H1 (cell line): ENCODE results near the gene POLR2J. TPM values are rescaled to one million over a fixed set of nuclear protein-coding genes. Genes with fewer than 3 reads are reported as not detected.

Source experiments
- CTCF ChIA-PET: fragments of 300-600 bp; sonication (Branson Sonifier 250); formaldehyde crosslinking; loops from one replicate; lab custom pipeline; 2021; ENCODE audit not compliant: partially characterized antibody; lab: Charles Lee
- POLR2A ChIA-PET: fragments of 300-600 bp; sonication (Branson Sonifier 250); formaldehyde crosslinking; loops from one replicate; lab custom pipeline; 2021; ENCODE audit warnings: inconsistent platforms; ENCODE audit not compliant: partially characterized antibody; lab: Charles Lee
- DNase-seq, 2 experiments: peaks; one replicate each; pipeline versions ENCODE4 v3.0.0 to v3.0.0-alpha.2; 2010 to 2022; ENCODE audit warnings: low spot score in 2 of 2, low read depth in 1 of 2, mixed read lengths in 1 of 2
- FAIRE-seq: peaks from 2 replicates; lab custom pipeline; 2011; peaks lifted over from hg19 to GRCh38; lab: Jason Lieb, UNC
- H2AFZ ChIP-seq: 2 replicates; pipeline ENCODE4 v1.8.1; 2012; ENCODE audit warnings: low read length, inconsistent platforms
- H2AK5ac ChIP-seq: 2 replicates; pipeline ENCODE4 v1.6.1; 2013; ENCODE audit warnings: low read depth, low read length
- H2BK120ac ChIP-seq: replicated peaks from 2 replicates; pipeline ENCODE3; 2013; ENCODE audit warnings: low read depth, low read length, inconsistent platforms
- H2BK12ac ChIP-seq: 2 replicates; pipeline ENCODE4 v1.6.1; 2013; ENCODE audit warnings: low read depth, low read length
- H2BK15ac ChIP-seq: 2 replicates; pipeline ENCODE4 v1.6.1; 2013; ENCODE audit warnings: low read length
- H2BK20ac ChIP-seq: 2 replicates; pipeline ENCODE4 v1.6.1; 2013; ENCODE audit warnings: low read length
- H2BK5ac ChIP-seq: 2 replicates; pipeline ENCODE4 v1.6.1; 2013; ENCODE audit warnings: low read depth, low read length
- H3K14ac ChIP-seq: 2 replicates; pipeline ENCODE4 v1.6.1; 2013; ENCODE audit warnings: inconsistent platforms; ENCODE audit not compliant: insufficient read length
- H3K18ac ChIP-seq: 2 replicates; pipeline ENCODE4 v1.6.1; 2013; ENCODE audit warnings: low read length; ENCODE audit errors: extremely low read depth
- H3K23ac ChIP-seq: 2 replicates; pipeline ENCODE4 v1.6.1; 2013; ENCODE audit warnings: inconsistent platforms; ENCODE audit not compliant: insufficient read length
- H3K23me2 ChIP-seq: 2 replicates; pipeline ENCODE4 v1.6.1; 2013; ENCODE audit warnings: low read depth, low read length
- H3K27ac ChIP-seq: 2 replicates; pipeline ENCODE4 v1.6.1; 2011; ENCODE audit warnings: low read depth, low read length, inconsistent platforms
- H3K27me3 ChIP-seq, 4 experiments: replicated peaks in 1 of 4; 1 replicate in 1 of 4; 2 replicates in 3 of 4; pipeline versions ENCODE4 v1.6.1 to v1.8.1; 2011 to 2013; ENCODE audit warnings: low read length in 3 of 4, mild to moderate bottlenecking in 3 of 4, inconsistent platforms in 2 of 4, mixed read lengths in 2 of 4, moderate library complexity in 1 of 4; ENCODE audit not compliant: control insufficient read depth in 3 of 4, insufficient read depth in 3 of 4; ENCODE audit errors: extremely low read depth in 1 of 4
- H3K36me3 ChIP-seq, 4 experiments: 2 replicates each; pipeline versions ENCODE4 v1.6.1 to v1.8.1; 2011 to 2013; ENCODE audit warnings: mild to moderate bottlenecking in 4 of 4, low read length in 3 of 4, moderate library complexity in 2 of 4, control low read depth in 1 of 4, inconsistent platforms in 1 of 4; ENCODE audit not compliant: insufficient read depth in 4 of 4, control insufficient read depth in 2 of 4
- H3K4ac ChIP-seq: replicated peaks from 2 replicates; pipeline ENCODE3; 2013; ENCODE audit warnings: low read length, low read depth, mixed read lengths, inconsistent platforms; ENCODE audit not compliant: insufficient read length
- H3K4me1 ChIP-seq, 4 experiments: replicated peaks in 1 of 4; 1 replicate in 1 of 4; 2 replicates in 3 of 4; pipeline versions ENCODE4 v1.6.1 to v1.8.1; 2011 to 2013; ENCODE audit warnings: low read length in 3 of 4, inconsistent platforms in 2 of 4, mixed read lengths in 1 of 4; ENCODE audit not compliant: insufficient read depth in 4 of 4, control insufficient read depth in 3 of 4
- H3K4me2 ChIP-seq, 2 experiments: 2 replicates each; pipeline versions ENCODE4 v1.6.1 to v1.8.1; 2011 to 2013; ENCODE audit warnings: low read depth in 2 of 2, low read length in 2 of 2, control low read depth in 1 of 2, inconsistent platforms in 1 of 2, mild to moderate bottlenecking in 1 of 2; ENCODE audit not compliant: insufficient read depth in 1 of 2
- H3K4me3 ChIP-seq, 4 experiments: fragments of 200-600, 300-600 bp in 1 of 4; sonication (generic), shearing (Covaris generic), sonication (Bioruptor Twin) in 1 of 4; 2 replicates each; pipeline versions ENCODE4 v1.5.1 to v1.8.1; 2011 to 2016; ENCODE audit warnings: low read length in 4 of 4, low read depth in 3 of 4, control low read depth in 2 of 4, inconsistent platforms in 2 of 4, mild to moderate bottlenecking in 2 of 4, mixed read lengths in 1 of 4, moderate library complexity in 1 of 4; ENCODE audit not compliant: insufficient read depth in 2 of 4; ENCODE audit errors: extremely low read depth in 1 of 4
- H3K56ac ChIP-seq: replicated peaks from 2 replicates; pipeline ENCODE3; 2013; ENCODE audit warnings: low read depth, mild to moderate bottlenecking, mixed read lengths, low read length, inconsistent platforms; ENCODE audit not compliant: insufficient read length
- H3K79me1 ChIP-seq: 2 replicates; pipeline ENCODE4 v1.6.1; 2013; ENCODE audit warnings: low read depth, low read length, control low read depth
- H3K79me2 ChIP-seq, 2 experiments: 2 replicates each; pipeline versions ENCODE4 v1.6.1 to v1.8.1; 2012 to 2013; ENCODE audit warnings: low read length in 2 of 2, mild to moderate bottlenecking in 2 of 2, inconsistent platforms in 1 of 2; ENCODE audit not compliant: insufficient read depth in 2 of 2, control insufficient read depth in 1 of 2
- H3K9ac ChIP-seq, 4 experiments: replicated peaks in 1 of 4; 1 replicate in 1 of 4; 2 replicates in 3 of 4; pipeline versions ENCODE4 v1.6.1 to v1.8.1; 2011 to 2013; ENCODE audit warnings: low read depth in 3 of 4, low read length in 3 of 4, control low read depth in 2 of 4, mild to moderate bottlenecking in 2 of 4, moderate library complexity in 2 of 4, inconsistent platforms in 1 of 4; ENCODE audit errors: extremely low read depth in 1 of 4
- H3K9me3 ChIP-seq, 2 experiments: 2 replicates each; pipeline versions ENCODE4 v1.6.1 to v1.8.1; 2012 to 2013; ENCODE audit warnings: mild to moderate bottlenecking in 2 of 2, moderate library complexity in 2 of 2, control low read depth in 1 of 2, inconsistent platforms in 1 of 2, low read depth in 1 of 2, low read length in 1 of 2, mixed read lengths in 1 of 2; ENCODE audit not compliant: insufficient read depth in 2 of 2
- H4K20me1 ChIP-seq, 2 experiments: replicated peaks in 1 of 2; 2 replicates each; pipeline versions ENCODE3 to v1.8.1; 2011 to 2013; ENCODE audit warnings: inconsistent platforms in 2 of 2, low read length in 2 of 2, mild to moderate bottlenecking in 1 of 2; ENCODE audit not compliant: insufficient read depth in 2 of 2, control insufficient read depth in 1 of 2
- H4K5ac ChIP-seq: 2 replicates; pipeline ENCODE4 v1.6.1; 2013; ENCODE audit warnings: low read length, low read depth, mixed read lengths, inconsistent platforms; ENCODE audit not compliant: insufficient read length
- H4K8ac ChIP-seq: 2 replicates; pipeline ENCODE4 v1.8.0; 2013; ENCODE audit warnings: mild to moderate bottlenecking, moderate library complexity, low read length, inconsistent platforms; ENCODE audit not compliant: insufficient read depth; ENCODE audit errors: extremely low read depth
- H4K91ac ChIP-seq: replicated peaks from 2 replicates; pipeline ENCODE3; 2013; ENCODE audit warnings: low read length, mixed read lengths, inconsistent platforms; ENCODE audit not compliant: insufficient read length
- E2F6 ChIP-seq: IDR thresholded peaks from 2 replicates; pipeline ENCODE4 v1.6.1; 2012; ENCODE audit warnings: inconsistent platforms
- EZH2 ChIP-seq: fragments of 200-600 bp; sonication (generic); IDR thresholded peaks from 2 replicates; pipeline ENCODE4 v1.7.1; 2012; ENCODE audit warnings: low read depth, mild to moderate bottlenecking, moderate library complexity, low read length, inconsistent platforms; ENCODE audit not compliant: severe bottlenecking
- GABPA ChIP-seq: IDR thresholded peaks from 2 replicates; pipeline ENCODE4 v1.6.1; 2011; ENCODE audit warnings: mild to moderate bottlenecking, low read length, moderate library complexity, borderline replicate concordance; ENCODE audit not compliant: insufficient read depth
- JUN ChIP-seq: IDR thresholded peaks from 2 replicates; pipeline ENCODE4 v1.6.1; 2011; ENCODE audit warnings: low read depth, mild to moderate bottlenecking, improper control_type of control experiment, low read length
- MAFK ChIP-seq: IDR thresholded peaks from 2 replicates; pipeline ENCODE4 v1.6.1; 2012; ENCODE audit warnings: low read depth, mild to moderate bottlenecking, improper control_type of control experiment, low read length
- POU5F1 ChIP-seq: IDR thresholded peaks from 2 replicates; pipeline ENCODE4 v1.6.1; 2011; ENCODE audit warnings: low read depth, mild to moderate bottlenecking, low read length, moderate library complexity
- SIRT6 ChIP-seq: IDR thresholded peaks from one replicate; pipeline ENCODE4 v1.7.1; 2012; ENCODE audit warnings: low read length, inconsistent platforms
- SIX5 ChIP-seq: IDR thresholded peaks from 2 replicates; pipeline ENCODE4 v1.6.1; 2011; ENCODE audit warnings: mild to moderate bottlenecking, low read depth, low read length
- TEAD4 ChIP-seq: IDR thresholded peaks from 2 replicates; pipeline ENCODE4 v1.6.1; 2012; ENCODE audit warnings: low read depth, low read length, inconsistent platforms, mixed read lengths
- USF2 ChIP-seq: IDR thresholded peaks from 2 replicates; pipeline ENCODE4 v1.6.1; 2011; ENCODE audit warnings: low read length, improper control_type of control experiment
- YY1 ChIP-seq: IDR thresholded peaks from 2 replicates; pipeline ENCODE4 v1.6.1; 2011; ENCODE audit warnings: low read depth, mild to moderate bottlenecking, low read length
- WGBS, 2 experiments: shearing (Covaris generic) in 1 of 2; methylation state at CpG; one replicate each; pipeline versions ENCODE4 v1.1.6 to v1.1.7; 2013 to 2015; ENCODE audit warnings: low lambda C conversion rate in 2 of 2, mixed read lengths in 2 of 2, inconsistent platforms in 1 of 2, low coverage in 1 of 2, missing lambda C conversion rate in 1 of 2; ENCODE audit not compliant: insufficient replicate concordance in 2 of 2, insufficient coverage in 1 of 2, insufficient read length in 1 of 2; ENCODE audit errors: extremely low coverage in 1 of 2, missing lambda C conversion rate in 1 of 2; 5-methylcytosine and 5-hydroxymethylcytosine counted together
- polyA plus RNA-seq, 7 experiments: library from polyadenylated mRNA; depleted of rRNA in 3 of 7; stranded (reverse) in 5 of 7; unstranded in 2 of 7; fragments of >200 nt in 5 of 7; fragments of 200-250 nt in 2 of 7; gene quantifications; 1 replicate in 5 of 7; 2 replicates in 1 of 7; 4 replicates in 1 of 7; pipeline versions ENCODE4 v1.2.1 to v1.2.3, GENCODE V29; 2011 to 2013; ENCODE audit warnings: missing spikeins in 2 of 7, mixed read lengths in 2 of 7
- total RNA-seq: library from RNA; stranded (reverse); fragmentation: NEBNext Ultra II Directional; extraction: Animal tissue kit (Norgen Biotek cat#: 25700); gene quantifications from 2 replicates; pipeline ENCODE4 v1.2.1, GENCODE V29; 2021

Gene POLR2J
- total and polyA plus RNA-seq, 2 of the 8 experiments (the other 6 are each of a cell fraction or from before 2014, with no cell fraction given), result 54.1 to 113 TPM

- no peak overlapping the region for H2BK5ac ChIP-seq
- no peak overlapping the region for H3K23ac ChIP-seq
- no peak overlapping the region for H2BK120ac ChIP-seq
- no peaks in the 10 kb centered on the region; the same call in 1 of the 2 replicates for H3K23me2 ChIP-seq
- H3K4me1 ChIP-seq, result peaks cover 0 to 3% (median 0%) of the 10 kb centered on the region in 4 experiments; a peak in 2 of 7 replicates
- H3K36me3 ChIP-seq, result peaks cover 7 to 22% (median 17%) of the 10 kb centered on the region in 4 experiments; a peak in 5 of 8 replicates
- H3K4ac ChIP-seq, result no peak overlapping the region
- H3K4me3 ChIP-seq, result no peak overlapping the region
- H2AFZ ChIP-seq, result no peak overlapping the region
- H2BK12ac ChIP-seq, result no peak overlapping the region
- DNase-seq (no peak), FAIRE-seq (no peak)
- no peak overlapping the region for H3K18ac ChIP-seq
- no peaks in the 10 kb centered on the region for H3K79me1 ChIP-seq
- no peak overlapping the region for H2AK5ac ChIP-seq
- no peak overlapping the region for H3K14ac ChIP-seq
- H3K79me2 ChIP-seq, result no peaks in the 10 kb centered on the region
- ChIA-PET POLR2A (interaction anchor here (1.4 to 4.5 kb wide), 5 partner anchors 9 to 51 kb away, joined by 3 to 27 read pairs (median 6); partner anchors contain the start of genes ALKBH4 and LRWD1), CTCF (interaction anchor here (1.0 to 2.1 kb wide), 6 partner anchors 20 to 183 kb away, joined by 3 to 5 read pairs (median 4); no protein-coding TSS in a partner anchor)
- no peak overlapping the region for H4K8ac ChIP-seq
- no peak overlapping the region for H2BK15ac ChIP-seq
- H3K4me2 ChIP-seq, result no peak overlapping the region
- H4K5ac ChIP-seq, result no peak overlapping the region
- 94% methylated on average over 8 of the region's 11 CpGs; no CpG with 5 or more reads in 1 of the 2 experiments for whole genome bisulfite sequencing, 2 experiments
- H4K20me1 ChIP-seq, result peaks cover 0 to 2% of the 10 kb centered on the region in 2 experiments
- H3K27ac ChIP-seq, result no peak overlapping the region
- no peak overlapping the region for H4K91ac ChIP-seq
- no peak overlapping the region for H3K56ac ChIP-seq
- H3K27me3 ChIP-seq, result no peaks in the 10 kb centered on the region; a peak in 1 of 7 replicates
- no peak overlapping the region for H3K9ac ChIP-seq
- H2BK20ac ChIP-seq, result no peak overlapping the region
- no peaks in the 10 kb centered on the region for H3K9me3 ChIP-seq
- TF ChIP-seq SIX5 (no peak), YY1 (no peak), GABPA (no peak), SIRT6 (no peak), JUN (no peak), TEAD4 (no peak), E2F6 (no peak), USF2 (no peak), POU5F1 (no peak), EZH2 (no peak), MAFK (no peak)
Observed at GRCh38 chr7:102455596-102455995, 23.1 kb downstream of the POLR2J start.
